Caco-2 (cell line): ENCODE data around the gene RAB3GAP1. TPM values are rescaled to one million over a fixed set of nuclear protein-coding genes. Genes with fewer than 3 reads are reported as not detected.
A peak's percentile ranks its signal among the peaks of the same experiment; 100 is the strongest.

Experiments used
- Bru-seq: library from RNA; stranded (reverse); fragments of 400-500 nt; gene quantifications from one replicate; lab custom pipeline; 2021; lab: Mats Ljungman, UMichigan
- BruChase-seq, 2 experiments: library from RNA; stranded (reverse); fragments of 400-500 nt; gene quantifications; one replicate each; lab custom pipeline; 2021; lab: Mats Ljungman, UMichigan
- BruUV-seq: library from RNA; stranded (reverse); fragments of 400-500 nt; replicated peaks from 2 replicates; lab custom pipeline; 2021; lab: Mats Ljungman, UMichigan
- CTCF ChIA-PET: fragments of 300-600 bp; sonication (Branson Sonifier 250); formaldehyde crosslinking; loops from one replicate; lab custom pipeline; 2022; ENCODE audit warnings: antibody characterized with exemption; lab: Charles Lee
- POLR2A ChIA-PET: fragments of 300-600 bp; sonication (Branson Sonifier 250); formaldehyde crosslinking; loops from one replicate; lab custom pipeline; 2022; ENCODE audit warnings: antibody characterized with exemption; lab: Charles Lee
- DNase-seq, 2 experiments: peaks; one replicate each; pipeline versions ENCODE4 v3.0.0 to v3.0.0-alpha.2; 2020 to 2022
- H3K27me3 ChIP-seq: replicated peaks from 2 replicates; pipeline ENCODE4 v1.6.0; 2011; ENCODE audit warnings: low read length; ENCODE audit not compliant: control insufficient read depth, insufficient read depth
- H3K36me3 ChIP-seq: 2 replicates; pipeline ENCODE4 v1.5.1; 2011; ENCODE audit warnings: low read length; ENCODE audit not compliant: control insufficient read depth, insufficient read depth
- H3K4me1 ChIP-seq: fragments of 250-450 bp; sonication (Bioruptor Pico); 2 replicates; pipeline ENCODE4 v1.5.1; 2020; ENCODE audit warnings: mild to moderate bottlenecking
- H3K4me3 ChIP-seq: 2 replicates; pipeline ENCODE4 v1.5.1; 2011; ENCODE audit warnings: low read depth, mild to moderate bottlenecking, control low read depth, low read length
- H3K9me3 ChIP-seq: fragments of 250-450 bp; sonication (Bioruptor Pico); 2 replicates; pipeline ENCODE4 v1.5.1; 2020; ENCODE audit warnings: mild to moderate bottlenecking, moderate library complexity
- H3K27ac Mint-ChIP-seq: one replicate; pipeline ENCODE4 v1.8.0; 2022; ENCODE audit warnings: mixed read lengths; ENCODE audit not compliant: unreplicated experiment
- H3K27me3 Mint-ChIP-seq: one replicate; pipeline ENCODE4 v1.8.0; 2022; ENCODE audit warnings: mixed read lengths; ENCODE audit not compliant: insufficient read depth, unreplicated experiment
- H3K36me3 Mint-ChIP-seq: one replicate; pipeline ENCODE4 v1.8.0; 2022; ENCODE audit warnings: mild to moderate bottlenecking, mixed read lengths; ENCODE audit not compliant: insufficient read depth, unreplicated experiment
- H3K4me1 Mint-ChIP-seq: one replicate; pipeline ENCODE4 v1.8.0; 2022; ENCODE audit warnings: low read depth, mixed read lengths; ENCODE audit not compliant: unreplicated experiment
- H3K4me3 Mint-ChIP-seq: one replicate; pipeline ENCODE4 v1.8.0; 2022; ENCODE audit warnings: mild to moderate bottlenecking, moderate library complexity, mixed read lengths; ENCODE audit not compliant: unreplicated experiment
- H3K9me3 Mint-ChIP-seq: one replicate; pipeline ENCODE4 v1.8.0; 2022; ENCODE audit warnings: mixed read lengths; ENCODE audit not compliant: unreplicated experiment
- CTCF ChIP-seq, 2 experiments: fragments of 200-600 bp in 1 of 2; IDR thresholded peaks; 1 replicate in 1 of 2; 2 replicates in 1 of 2; pipeline versions ENCODE4 v1.5.1 to v1.8.0; 2011 to 2022; ENCODE audit warnings: antibody characterized with exemption in 1 of 2, control low read depth in 1 of 2, inconsistent platforms in 1 of 2, low read depth in 1 of 2, low read length in 1 of 2, mild to moderate bottlenecking in 1 of 2, moderate library complexity in 1 of 2; ENCODE audit not compliant: insufficient read depth in 1 of 2, severe bottlenecking in 1 of 2, unreplicated experiment in 1 of 2
- intact Hi-C: fragments of 100-400 bp; cut with micrococcal nuclease; formaldehyde crosslinking; loops from one replicate; pipeline ENCODE4 v1.10.0; 2022; ENCODE audit not compliant: unreplicated experiment
- long read RNA-seq: library from polyadenylated mRNA; stranded (forward); transcript quantifications from one replicate; pipeline ENCODE4 v2.0.0, GENCODE V29; 2022
- total RNA-seq: library from RNA; stranded (reverse); gene quantifications from 2 replicates; pipeline ENCODE4 v1.2.3, GENCODE V29; 2022

The RAB3GAP1 gene
- total RNA-seq (41.5 and 43.1 TPM in 2 replicates), Bru-seq, nascent RNA (percentile 90 among the genes with signal in this experiment), BruChase-seq, experiment 1, labeled RNA remaining after a 2-hour chase (percentile 88 among the genes with signal in this experiment), BruChase-seq, experiment 2, labeled RNA remaining after a 6-hour chase (percentile 87 among the genes with signal in this experiment)
- long read RNA-seq, full-length matches to known transcripts = 14 of 36 reads
- long read RNA-seq, partial matches to known transcripts = 10 of 36 reads
- long read RNA-seq, other reads (novel, unspliced or antisense) = 12 of 36 reads

- Mint-ChIP-seq H3K27me3 (no peaks in the 10 kb centered on the region), H3K27ac (peak within 1 kb of the TSS; percentile 100), H3K9me3 (no peaks in the 10 kb centered on the region), H3K4me3 (peak within 1 kb of the TSS; percentile 99), H3K4me1 (peaks cover 28% of the 10 kb centered on the region), H3K36me3 (peaks cover 23% of the 10 kb centered on the region)
- H3K4me1 ChIP-seq = peaks cover 5% of the 10 kb centered on the region; the same call in 1 of the 2 replicates
- no peaks in the 10 kb centered on the region for H3K27me3 ChIP-seq
- TSS peak; percentile 91 for BruUV-seq
- intact Hi-C loops = loop anchor here (2.0 kb wide), 1 partner anchor 39 kb away; no protein-coding TSS in a partner anchor
- no peaks in the 10 kb centered on the region for H3K9me3 ChIP-seq
- no peak for TF ChIP-seq CTCF (IDR thresholded peaks at IDR 0.05; ENCODE audit: insufficient read depth in 1 of 2, low read depth in 1 of 2, low read length in 1 of 2, severe bottlenecking in 1 of 2, unreplicated experiment in 1 of 2)
- peak within 1 kb of the TSS; percentile 72 for H3K4me3 ChIP-seq
- POLR2A ChIA-PET = no interaction called here
- DNase-seq = peak; percentile 73 to 81
- CTCF ChIA-PET = no interaction called here
- no peaks in the 10 kb centered on the region; the same call in 1 of the 2 replicates for H3K36me3 ChIP-seq
Observed at GRCh38 chr2:135052042-135052876, at the start of gene RAB3GAP1. RAB3GAP1 (plus strand) TSS chr2:135052292; CDS start chr2:135052308, 16 bp downstream.

GRCh38 chr2:135002836-135003235 is 49.3 kb upstream of the RAB3GAP1 start:
- DNase-seq = no peak
- Histone ChIP-seq H3K9me3 (no peaks in the 10 kb centered on the region), H3K4me1 (no peaks in the 10 kb centered on the region), H3K27me3 (no peaks in the 10 kb centered on the region), H3K36me3 (no peaks in the 10 kb centered on the region), H3K4me3 (no peak overlapping the region)
- Mint-ChIP-seq H3K27ac (no peak overlapping the region), H3K27me3 (peaks cover 7% of the 10 kb centered on the region), H3K36me3 (no peaks in the 10 kb centered on the region), H3K4me1 (no peaks in the 10 kb centered on the region), H3K9me3 (no peaks in the 10 kb centered on the region), H3K4me3 (no peak overlapping the region)
- POLR2A ChIA-PET = no interaction called here
- BruUV-seq = no TSS peak
- no peak for TF ChIP-seq CTCF (IDR thresholded peaks at IDR 0.05; ENCODE audit: insufficient read depth in 1 of 2, low read depth in 1 of 2, low read length in 1 of 2, severe bottlenecking in 1 of 2, unreplicated experiment in 1 of 2)
- CTCF ChIA-PET = interaction anchor here (1.5 to 1.6 kb wide), 2 partner anchors 12 to 598 kb away, joined by 4 to 7 read pairs; no protein-coding TSS in a partner anchor
- intact Hi-C loops = loop anchor here (5.0 kb wide), 4 partner anchors 164 to 599 kb away; partner anchors contain the start of genes R3HDM1 and ZRANB3
